Ecto neural progenitor cell (in vitro differentiated cells): ENCODE data around the gene ZNRF1.

Experiments used
- DNase-seq: peaks from one replicate; pipeline ENCODE4 v3.0.0-alpha.2; 2018; ENCODE audit warnings: low spot score

The ZNRF1 gene

DNA sequence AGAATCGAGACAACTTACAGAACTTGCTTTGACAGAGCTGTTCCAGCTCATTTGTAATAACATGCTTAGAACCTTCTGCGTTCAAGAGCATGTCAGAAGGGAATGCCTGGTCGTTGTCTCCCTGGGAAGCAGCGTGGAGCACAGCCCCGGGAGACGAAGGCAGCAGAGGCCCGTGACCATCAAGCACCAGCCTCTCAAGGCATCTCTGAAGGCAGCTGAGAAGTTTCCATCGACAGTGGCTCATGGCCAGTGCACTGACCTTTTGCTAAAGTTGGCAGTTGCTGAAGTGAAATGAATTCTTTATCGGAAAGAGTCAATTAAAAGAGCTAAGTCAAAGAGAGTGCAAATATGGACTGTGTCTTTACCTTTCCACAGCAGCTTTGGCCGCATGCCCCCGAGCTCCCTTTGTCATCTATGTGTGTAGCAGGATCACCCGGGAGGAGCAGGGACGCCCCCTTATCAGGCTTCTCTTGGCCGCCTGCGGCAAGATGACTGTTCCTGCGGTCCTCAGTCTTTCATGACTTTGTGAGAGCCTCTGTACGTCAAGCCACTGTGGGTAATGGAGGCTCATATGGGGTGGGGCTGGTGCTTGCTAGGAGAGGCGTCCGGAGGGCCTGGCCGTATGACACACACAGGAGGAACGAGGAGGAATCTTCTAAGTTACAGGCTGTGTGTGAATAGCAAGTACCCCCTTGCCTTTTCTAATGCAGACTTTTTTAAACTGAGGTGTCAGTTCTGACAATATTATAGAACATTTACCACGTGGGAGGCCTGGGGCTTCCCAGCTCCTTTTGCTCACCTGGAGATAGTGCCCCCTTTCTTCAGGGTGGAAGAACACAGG lies 63.5 kb downstream of the ZNRF1 start:
- DNase-seq = no peak

DNA sequence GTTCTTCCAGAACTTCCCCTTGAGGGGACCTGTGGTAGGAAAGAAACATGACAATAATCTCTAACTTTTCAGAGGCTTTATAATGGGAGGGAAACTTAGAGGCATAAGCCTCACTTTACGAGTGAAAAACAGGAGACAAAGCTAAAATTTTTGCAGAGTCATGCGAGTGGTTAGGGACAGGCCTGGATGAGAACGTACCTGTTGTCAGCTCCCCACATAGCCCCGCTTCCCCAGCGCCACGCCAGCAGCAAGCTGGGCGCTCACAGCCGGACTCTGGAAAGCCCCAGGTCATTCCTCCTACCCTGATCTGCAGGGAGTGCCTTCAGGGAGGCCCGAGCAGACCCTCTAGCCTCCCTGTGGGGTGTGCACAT lies 64.1 kb downstream of the ZNRF1 start:
- no peak for DNase-seq

DNA sequence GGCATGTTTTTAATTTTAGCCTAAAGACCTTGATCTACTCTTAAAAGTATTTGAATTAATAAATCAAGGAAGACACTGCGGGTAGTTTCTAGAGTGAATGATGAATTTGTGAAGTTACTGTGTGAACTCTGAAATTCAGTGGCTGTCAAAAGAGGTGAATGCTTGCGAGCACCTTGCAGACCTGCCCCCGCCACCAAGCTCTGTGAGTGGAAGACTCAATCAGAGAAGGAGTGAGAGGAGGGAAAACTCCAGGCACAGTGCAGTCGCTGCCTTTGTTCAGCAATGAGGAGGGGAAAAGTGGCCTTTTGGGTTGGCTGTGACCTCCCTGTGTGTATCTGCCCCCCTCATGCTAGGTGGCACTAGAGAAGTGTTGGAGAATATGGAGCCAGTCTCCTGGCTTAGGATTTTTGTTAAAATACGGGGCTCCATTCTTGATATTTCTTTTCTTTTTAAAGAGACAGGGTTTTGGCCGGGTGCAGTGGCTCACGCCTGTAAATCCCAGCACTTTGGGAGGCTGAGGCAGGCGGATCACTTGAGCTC lies 64.8 kb downstream of the ZNRF1 start:
- DNase-seq = no peak

DNA sequence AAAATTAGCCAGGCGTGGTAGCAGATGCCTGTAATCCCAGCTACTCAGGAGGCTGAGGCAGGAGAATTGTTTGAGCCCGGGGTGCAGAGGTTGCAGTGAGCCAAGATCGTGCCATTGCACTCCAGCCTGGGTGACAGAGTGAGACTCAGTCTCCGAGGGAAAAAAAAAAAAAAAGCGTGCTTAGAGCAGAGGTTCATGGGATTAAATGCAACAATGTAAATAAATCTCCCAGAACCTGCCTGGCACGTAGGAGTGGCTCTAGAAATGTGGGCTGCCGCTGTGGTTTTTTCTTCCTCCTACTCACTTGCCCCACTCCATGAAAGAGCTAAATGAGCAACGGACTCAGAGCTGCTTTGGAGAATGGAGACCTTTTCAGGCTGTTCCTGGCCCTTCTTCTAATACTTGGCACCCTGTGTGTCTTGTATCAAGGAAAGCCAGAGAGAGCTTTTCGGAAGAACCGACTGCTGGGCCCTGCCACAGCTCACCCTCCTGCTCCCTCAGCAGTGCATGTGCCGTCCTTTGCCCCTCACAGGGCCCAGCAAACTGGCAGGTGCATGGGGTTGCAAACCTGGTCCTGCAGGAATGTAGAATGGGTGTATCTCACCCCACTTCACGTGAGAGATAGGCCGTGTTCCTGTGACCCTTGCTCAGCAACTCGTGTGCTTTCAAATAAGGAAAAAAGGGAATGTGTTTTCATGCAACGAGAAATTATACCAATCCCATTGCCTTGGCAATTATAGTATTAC lies 65.8 kb downstream of the ZNRF1 start:
- DNase-seq = no peak

DNA sequence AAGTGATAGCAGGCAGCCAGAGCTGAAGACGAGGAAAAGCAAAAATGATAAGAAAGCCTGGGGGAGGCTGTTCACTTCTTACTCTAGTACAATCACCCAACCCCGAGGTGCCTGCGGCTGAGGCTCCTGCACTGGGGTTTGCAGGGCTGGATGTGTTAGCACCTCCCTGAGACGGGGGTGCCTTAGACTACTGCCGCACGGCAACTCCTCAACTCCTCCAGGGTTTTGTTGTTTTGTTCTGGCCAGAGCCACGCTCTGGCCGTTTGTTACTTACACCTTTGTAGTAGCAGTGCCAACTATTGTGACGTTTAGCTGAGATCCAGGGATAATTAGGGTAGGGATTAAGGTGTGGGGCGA lies 66.3 kb downstream of the ZNRF1 start:
- DNase-seq = no peak

DNA sequence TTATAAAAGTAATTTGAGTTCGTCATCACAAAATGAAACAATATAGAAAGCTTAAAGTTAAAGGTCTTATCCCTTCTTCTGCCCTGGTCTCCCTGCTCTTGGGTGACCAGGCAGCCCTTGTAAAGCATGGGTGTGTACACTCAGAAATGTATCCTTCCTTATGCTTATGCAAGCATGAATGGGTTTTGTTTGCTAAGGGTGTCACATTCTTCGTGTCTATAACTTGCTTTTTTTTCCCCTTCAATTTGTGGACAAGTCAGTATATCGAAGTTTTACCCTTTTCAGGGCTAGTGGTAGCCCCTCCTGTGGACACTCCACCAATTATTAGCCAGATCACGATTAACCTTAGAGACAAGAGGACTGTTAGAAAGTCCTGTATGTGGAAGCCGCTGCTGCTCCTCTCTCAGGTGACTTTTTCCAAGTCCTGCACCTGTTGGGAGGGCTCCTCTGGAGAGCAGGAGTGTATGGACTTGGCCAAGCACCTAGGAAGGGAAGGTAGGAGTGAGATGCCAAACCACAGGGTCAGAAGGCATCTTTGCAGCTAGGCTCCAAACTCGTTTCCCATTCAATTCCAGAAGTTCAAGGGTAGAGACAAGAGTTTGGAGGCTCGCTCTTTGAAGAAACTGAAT lies 66.8 kb downstream of the ZNRF1 start:
- DNase-seq = no peak

DNA sequence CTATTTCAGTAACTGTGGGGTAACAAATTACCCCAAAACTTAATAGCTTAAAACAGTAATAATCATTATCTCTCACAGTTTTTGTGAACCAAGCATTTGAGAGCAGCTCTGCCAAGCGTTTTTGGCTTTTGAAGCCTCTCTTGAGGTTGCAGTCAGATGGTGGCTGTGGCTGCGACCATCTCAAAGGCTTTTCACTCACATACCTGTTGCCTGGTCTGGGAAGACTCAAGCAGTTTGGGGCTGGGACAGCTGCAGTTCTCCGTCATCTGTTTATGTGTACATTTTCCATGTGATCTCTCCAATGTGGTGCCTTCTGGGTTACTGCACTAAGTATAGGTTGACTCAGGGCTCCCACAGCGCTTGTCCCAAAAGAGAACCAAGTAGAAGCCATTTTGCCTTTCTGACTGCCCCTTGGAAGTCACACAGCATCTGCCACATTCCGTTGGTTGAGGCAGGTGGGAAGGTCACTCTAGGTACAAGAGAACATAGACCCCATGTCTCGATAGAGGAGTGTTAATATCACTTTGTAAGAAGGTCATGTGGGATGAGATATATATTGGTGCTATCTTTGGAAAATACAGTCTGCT lies 68.1 kb downstream of the ZNRF1 start:
- no peak for DNase-seq

DNA sequence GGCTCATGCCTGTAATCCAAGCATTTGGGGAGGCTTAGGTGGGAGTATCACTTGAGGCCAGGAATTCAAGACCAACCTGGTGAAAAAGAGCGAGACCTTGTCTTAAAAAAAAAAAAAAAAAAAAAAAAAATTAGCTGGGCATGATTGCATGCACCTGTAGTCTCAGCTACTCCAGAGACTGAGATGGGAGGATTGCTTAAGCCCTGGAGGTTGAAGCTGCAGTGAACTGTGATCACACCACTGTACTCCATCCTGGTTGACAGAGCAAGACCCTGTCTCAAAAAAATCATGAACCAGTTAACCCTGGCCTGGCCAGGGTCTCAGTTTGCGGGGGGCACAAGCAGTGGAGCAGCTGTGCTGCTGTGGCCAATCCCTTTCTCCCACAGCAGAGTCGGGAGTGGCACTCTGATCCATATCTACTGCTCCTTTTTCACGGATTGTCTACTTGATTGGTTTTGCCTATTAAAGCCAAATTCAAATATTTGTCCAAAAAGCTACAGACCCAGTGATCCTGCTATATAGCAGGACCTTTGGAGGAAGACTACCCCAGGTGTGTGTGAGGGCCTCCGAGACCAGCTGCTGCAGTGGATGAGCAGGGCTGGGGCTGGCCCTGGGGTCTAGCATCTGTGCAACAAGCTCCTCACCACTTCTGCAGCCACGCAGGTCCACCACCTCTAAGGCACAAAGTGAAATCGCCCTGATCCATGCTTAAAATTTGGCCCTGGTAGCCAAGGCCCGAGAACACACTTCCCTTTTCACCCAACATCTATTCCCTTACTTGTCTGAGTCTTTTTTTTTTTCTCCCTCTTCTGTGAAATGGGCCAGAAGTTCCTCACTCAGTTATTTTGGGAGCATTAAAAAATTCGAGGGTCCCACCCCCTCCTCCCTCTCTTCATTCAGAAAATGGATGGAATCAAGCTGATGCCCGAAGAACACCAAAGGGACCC lies 69.5 kb downstream of the ZNRF1 start:
- DNase-seq = no peak

DNA sequence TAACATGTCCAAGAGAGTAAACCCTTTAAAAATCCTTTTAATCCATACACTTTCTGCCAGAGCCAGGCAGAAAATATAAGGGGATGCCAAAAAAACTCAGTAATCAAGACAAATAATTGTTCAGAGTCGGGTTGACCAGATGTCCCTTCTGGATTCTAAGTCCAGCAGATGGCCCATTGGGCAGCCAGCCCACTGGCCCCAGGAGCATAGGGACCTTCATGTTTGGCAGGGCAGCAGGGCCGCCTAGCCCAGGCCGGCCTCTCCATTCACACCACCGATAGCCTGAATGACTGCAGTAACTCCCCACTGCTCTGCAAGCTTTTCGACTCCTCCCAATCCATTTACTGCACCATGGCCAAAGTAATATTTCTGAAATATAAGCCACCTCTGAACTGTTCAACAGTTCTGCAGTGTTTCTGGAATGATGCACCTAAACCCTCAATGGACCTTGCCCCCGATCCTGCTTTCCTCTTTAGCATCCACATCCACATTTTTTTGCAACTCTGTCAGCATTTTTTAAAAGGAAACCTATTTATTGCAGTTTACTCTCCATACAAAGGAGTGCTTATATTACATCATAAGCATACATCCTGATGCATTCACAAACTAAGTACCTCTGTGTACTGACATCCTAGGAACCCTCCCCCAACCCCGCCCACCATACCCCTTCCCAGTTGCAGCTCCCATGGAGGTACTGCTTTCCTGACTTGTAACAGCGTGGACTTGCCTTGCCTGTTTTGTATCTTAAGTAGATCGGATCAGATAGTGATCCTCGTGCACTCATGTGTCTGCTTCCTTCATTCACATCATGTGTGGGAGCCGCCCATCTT lies 71.4 kb downstream of the ZNRF1 start:
- DNase-seq = no peak

DNA sequence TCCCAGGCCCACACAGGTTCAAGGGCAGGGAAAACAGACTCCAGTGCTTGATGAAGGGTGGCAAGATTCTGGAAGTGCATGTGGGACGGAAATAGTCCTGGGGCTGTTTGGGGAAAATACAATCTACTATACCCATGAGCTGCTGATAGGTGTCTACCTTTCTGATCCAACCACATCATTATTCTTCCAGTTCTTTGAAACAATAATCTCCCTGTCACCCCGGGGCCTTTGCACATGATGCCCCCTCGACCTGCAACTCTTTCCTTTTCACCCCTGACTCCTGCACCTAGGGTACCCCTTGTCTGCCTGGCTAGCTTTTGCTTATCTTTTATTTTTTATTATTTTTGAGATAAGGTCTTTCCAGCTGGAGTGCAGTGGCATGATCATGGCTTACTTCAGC lies 72.8 kb downstream of the ZNRF1 start:
- no peak for DNase-seq

DNA sequence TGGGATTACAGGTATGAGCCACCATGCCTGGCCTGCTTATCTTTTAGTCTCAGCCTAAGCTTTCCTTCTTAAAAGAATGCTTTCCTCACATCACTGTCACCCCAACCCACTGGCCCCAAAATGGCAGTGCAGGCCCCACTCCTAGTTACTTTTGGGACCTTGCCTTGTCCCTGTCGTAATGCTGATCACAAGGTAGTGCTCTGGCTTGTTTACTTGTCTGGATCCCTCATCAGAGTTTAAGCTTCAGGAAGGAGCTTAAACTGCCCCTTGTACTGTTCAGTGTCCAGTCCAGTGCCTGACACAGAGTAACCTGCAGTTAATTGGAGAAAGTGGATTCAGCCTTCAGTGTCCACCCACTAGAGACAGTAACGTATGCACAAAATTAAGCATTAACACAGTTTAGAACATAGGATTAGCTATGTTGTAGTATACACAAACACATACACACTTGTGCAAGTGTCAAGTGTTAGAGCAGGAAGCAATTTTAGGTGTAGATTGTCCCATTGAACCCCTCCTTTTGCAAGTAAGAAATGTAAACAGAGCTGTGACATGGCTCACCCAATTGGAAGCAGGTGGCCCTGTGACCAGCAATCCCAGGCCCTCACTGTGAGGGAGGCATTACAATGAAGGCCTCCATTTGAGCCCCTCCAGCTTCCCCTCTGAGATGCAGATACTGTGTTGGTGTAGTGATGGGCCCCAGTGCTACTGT lies 73.6 kb downstream of the ZNRF1 start:
- no peak for DNase-seq

DNA sequence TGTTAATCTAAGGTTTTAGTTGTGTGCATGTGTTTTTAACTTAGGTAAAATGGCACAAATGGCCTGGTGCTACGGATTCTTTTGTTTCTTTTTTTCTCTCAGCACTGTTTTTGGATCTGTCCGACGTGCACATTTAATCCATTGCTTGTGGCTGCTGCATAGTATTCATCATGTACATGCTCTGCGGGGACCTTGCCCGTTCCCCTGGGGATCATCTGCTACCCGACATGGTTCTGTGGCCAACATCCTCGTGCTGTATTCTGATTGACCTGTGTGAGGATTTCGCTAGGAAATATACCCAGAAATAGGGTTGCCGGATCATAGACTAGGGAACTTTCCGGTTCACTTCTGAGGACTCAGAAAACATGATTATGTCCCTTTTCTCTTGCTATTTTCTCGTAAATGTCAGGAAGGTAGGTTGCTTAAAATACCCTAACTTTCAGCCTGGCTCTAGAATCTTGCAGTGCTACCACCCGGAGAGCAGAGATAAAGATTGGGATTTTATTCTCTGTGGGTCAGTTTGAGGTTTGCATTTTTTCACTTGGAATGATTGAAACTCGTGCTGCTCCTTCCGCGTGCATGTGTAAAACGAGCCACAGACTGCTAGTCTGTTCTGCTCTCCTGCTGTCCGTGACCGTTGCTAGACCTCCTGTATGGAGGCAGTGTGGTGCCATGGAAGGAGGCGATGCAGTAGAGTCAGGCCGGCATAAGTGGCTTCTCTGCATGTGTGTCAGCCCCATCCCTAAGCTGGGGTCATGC lies 74.9 kb downstream of the ZNRF1 start:
- no peak for DNase-seq

DNA sequence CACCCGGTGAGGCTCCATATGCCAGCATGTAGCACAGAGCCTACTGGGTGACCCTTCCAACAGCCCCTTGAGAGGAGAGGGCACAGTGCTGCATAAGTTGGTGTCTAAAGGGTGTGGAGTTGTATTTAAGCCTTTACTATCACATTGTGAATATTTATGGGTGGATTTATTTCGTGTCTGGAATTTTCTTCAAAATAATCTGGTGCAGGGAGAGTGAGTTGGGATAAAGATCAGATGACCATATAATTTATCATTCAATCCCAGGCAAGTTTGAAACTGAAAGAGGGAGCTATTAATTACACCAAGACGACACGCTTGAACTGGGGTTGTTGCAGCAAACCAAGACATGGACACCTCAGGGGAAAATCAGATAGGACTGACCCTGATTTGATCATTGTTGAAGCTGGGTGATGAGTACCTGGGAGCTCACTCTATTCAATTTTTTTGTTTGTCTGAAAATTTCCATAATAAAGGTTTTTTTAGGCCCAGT lies 75.5 kb downstream of the ZNRF1 start:
- DNase-seq = no peak

DNA sequence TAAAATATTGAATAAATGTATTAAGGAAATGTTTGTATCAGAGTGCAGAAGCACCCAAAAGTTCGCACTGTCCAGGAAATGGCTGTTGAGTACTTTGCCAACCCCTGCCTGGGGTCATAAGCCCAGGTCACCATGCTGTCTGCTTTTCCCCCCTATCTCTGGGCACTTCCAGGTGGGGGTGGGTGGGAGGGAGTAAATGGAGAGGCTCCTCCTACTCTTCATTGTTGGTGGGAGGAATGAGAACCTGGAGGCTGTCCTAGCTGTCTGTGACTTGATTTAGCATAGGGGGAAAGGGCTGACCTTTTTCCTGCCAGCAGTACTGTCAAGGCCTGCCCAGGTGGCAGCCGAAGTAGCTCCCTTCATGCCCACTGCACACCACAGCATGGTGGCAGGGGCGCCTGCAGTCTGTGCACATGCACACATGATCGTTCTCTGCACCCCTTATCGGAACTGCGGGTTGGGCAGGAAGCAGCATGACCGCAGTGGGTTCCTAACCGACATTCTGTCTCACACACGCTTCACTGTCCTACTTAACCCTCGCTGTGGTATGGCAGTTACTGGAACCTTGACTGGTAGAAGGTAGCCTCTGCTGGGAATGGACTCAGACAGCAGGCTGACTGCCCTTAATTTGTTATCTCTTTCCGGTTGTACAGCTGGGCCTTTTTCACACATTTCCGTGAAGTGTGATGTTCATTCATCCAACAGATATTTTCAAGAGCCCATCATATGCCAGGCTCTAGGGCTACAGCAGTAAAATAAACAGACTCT lies 76.3 kb downstream of the ZNRF1 start:
- no peak for DNase-seq

DNA sequence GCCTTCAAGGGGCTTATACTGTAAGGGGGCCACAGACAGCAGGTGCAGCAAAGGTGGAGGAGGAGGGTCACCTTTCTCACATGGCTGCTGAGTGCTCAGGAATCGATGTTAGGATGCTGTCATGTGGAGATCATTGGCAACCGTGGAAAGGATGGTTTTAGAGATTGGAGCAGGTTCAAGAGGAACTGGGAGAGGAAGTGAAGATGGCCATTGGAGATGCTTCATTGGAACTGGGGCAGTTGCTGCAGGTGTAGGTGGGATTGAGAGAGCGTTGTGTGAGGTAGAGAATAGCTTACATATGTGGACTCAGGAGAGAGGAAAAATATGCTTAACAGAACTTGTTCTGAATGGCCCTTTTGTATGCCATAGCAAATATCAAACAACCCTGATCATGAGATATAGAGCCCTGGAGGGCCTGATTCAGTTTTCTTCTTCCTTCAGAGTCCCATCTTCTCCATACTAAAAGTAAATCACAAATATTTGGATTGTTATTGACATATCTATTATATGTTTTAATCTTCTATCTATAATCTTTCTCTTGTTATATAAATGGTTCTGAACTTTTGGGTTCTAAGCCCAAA lies 77.0 kb downstream of the ZNRF1 start:
- DNase-seq = no peak

DNA sequence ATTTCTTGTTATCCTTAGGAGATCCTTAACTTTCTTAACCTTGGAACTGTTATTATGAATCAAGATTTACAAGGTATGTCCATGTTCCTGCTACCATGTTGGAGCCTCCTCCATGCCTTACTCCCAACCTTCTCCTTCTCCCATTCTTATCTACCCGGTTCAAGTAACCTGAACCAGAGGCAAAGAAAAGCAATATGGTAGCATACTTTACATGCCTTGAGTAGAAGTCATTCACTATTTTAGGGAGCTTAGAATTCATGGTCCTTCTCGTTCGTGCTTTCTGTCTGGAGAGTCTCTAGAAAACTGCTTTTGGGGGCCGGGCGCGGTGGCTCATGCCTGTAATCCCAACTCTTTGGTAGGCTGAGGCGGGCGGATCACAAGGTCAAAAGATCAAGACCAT lies 80.1 kb downstream of the ZNRF1 start:
- DNase-seq = no peak

DNA sequence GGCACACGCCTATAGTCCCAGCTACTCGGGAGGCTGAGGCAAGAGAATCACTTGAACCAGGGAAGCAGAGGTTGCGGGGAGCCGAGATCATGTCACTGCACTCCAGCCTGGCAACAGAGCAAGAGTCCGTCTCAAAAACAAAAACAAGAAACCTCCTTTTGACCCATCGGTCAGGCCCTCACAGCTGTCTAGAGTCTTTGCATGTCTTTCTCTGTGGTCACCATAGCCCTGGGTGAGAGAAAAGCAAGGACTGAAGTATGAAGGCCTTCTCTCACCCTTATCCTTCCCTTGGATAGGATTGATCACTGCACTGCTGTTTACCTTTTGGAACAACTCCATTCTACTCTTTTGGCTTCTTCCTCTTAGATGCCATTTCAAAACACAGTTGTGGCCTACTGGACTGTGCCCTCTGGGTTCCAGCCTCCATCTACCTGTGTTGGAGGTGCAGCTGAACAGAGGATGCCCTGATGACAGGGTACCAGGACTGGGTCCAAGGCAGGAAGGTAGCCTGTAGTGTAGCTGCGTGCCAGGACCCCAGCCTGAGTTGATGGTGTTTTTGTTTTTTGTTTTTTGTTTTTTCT lies 80.6 kb downstream of the ZNRF1 start:
- DNase-seq = no peak
